HepG2 (cell line): ENCODE data around the gene ACTG2. TPM values are rescaled to one million over a fixed set of nuclear protein-coding genes. Genes with fewer than 3 reads are reported as not detected.

ENCODE experiments used
- BRCA1 ChIP-seq: sonication (generic); formaldehyde crosslinking; IDR thresholded peaks from 2 replicates; pipeline ENCODE4 v1.4.0; 2020; ENCODE audit warnings: missing genetic modification reagents
- BRD4 ChIP-seq: sonication (generic); formaldehyde crosslinking; IDR thresholded peaks from 2 replicates; pipeline ENCODE4 v1.4.0; 2020; ENCODE audit warnings: missing genetic modification reagents
- KAT2B ChIP-seq: fragments of 150-350 bp; IDR thresholded peaks from 2 replicates; pipeline ENCODE4 v1.6.1; 2014; ENCODE audit warnings: low read depth, low read length, borderline replicate concordance
- MEIS1 ChIP-seq: sonication (generic); formaldehyde crosslinking; IDR thresholded peaks from 2 replicates; pipeline ENCODE4 v1.9.0; 2021; ENCODE audit warnings: mild to moderate bottlenecking, missing genetic modification reagents, moderate library complexity, borderline replicate concordance
- NR1H2 ChIP-seq: sonication (generic); formaldehyde crosslinking; IDR thresholded peaks from 2 replicates; pipeline ENCODE4 v1.8.1; 2022; ENCODE audit warnings: low read depth, missing genetic modification reagents, borderline replicate concordance
- NR2F6 ChIP-seq, 2 experiments: IDR thresholded peaks; 2 replicates each; pipeline ENCODE4 v1.6.1; 2016; ENCODE audit warnings: antibody characterized with exemption in 1 of 2, mild to moderate bottlenecking in 1 of 2
- PLRG1 ChIP-seq: fragments of 450-650 bp; conservative IDR thresholded peaks from 2 replicates; pipeline ENCODE4 v1.6.1; 2016
- RAD21 ChIP-seq: fragments of 450-650 bp; formaldehyde crosslinking; IDR thresholded peaks from 2 replicates; pipeline ENCODE4 v1.5.0; 2020; ENCODE audit warnings: mild to moderate bottlenecking
- SMC3 ChIP-seq: IDR thresholded peaks from 2 replicates; pipeline ENCODE4 v1.6.1; 2011; ENCODE audit warnings: low read length, improper control_type of control experiment
- SOX6 ChIP-seq, 2 experiments: fragments of 450-650 bp in 1 of 2; sonication (generic) in 1 of 2; formaldehyde crosslinking in 1 of 2; IDR thresholded peaks; 2 replicates each; pipeline versions ENCODE4 v1.4.0 to v1.6.1; 2017 to 2020; ENCODE audit warnings: antibody characterized with exemption in 1 of 2, mild to moderate bottlenecking in 1 of 2, missing genetic modification reagents in 1 of 2
- SP4 ChIP-seq: sonication (generic); formaldehyde crosslinking; IDR thresholded peaks from 2 replicates; pipeline ENCODE4 v1.8.1; 2023; ENCODE audit warnings: mild to moderate bottlenecking, missing genetic modification reagents
- SPEN ChIP-seq: sonication (generic); formaldehyde crosslinking; IDR thresholded peaks from 2 replicates; pipeline ENCODE4 v1.5.1; 2020; ENCODE audit warnings: low read depth, mild to moderate bottlenecking, missing genetic modification reagents
- TP53 ChIP-seq: sonication (generic); formaldehyde crosslinking; conservative IDR thresholded peaks from 2 replicates; pipeline ENCODE4 v1.4.0; 2020; ENCODE audit warnings: missing genetic modification reagents
- ZNF251 ChIP-seq: sonication (generic); formaldehyde crosslinking; IDR thresholded peaks from 2 replicates; pipeline ENCODE4 v1.9.0; 2021; ENCODE audit warnings: mild to moderate bottlenecking, missing genetic modification reagents
- ZNF296 ChIP-seq: sonication (generic); formaldehyde crosslinking; conservative IDR thresholded peaks from 2 replicates; pipeline ENCODE4 v1.5.0; 2020; ENCODE audit warnings: mild to moderate bottlenecking, missing genetic modification reagents
- ZNF326 ChIP-seq: sonication (generic); formaldehyde crosslinking; IDR thresholded peaks from 2 replicates; pipeline ENCODE4 v1.4.0; 2020; ENCODE audit warnings: missing genetic modification reagents, borderline replicate concordance
- ZNF496 ChIP-seq: sonication (generic); formaldehyde crosslinking; IDR thresholded peaks from 2 replicates; pipeline ENCODE4 v1.8.1; 2023; ENCODE audit warnings: mild to moderate bottlenecking, moderate library complexity, missing genetic modification reagents; ENCODE audit not compliant: insufficient replicate concordance
- ZNF501 ChIP-seq: sonication (generic); formaldehyde crosslinking; IDR thresholded peaks from 2 replicates; pipeline ENCODE4 v1.5.1; 2020; ENCODE audit warnings: mild to moderate bottlenecking, moderate library complexity, missing genetic modification reagents
- ZNF720 ChIP-seq: sonication (generic); formaldehyde crosslinking; IDR thresholded peaks from 2 replicates; pipeline ENCODE4 v1.4.0; 2020; ENCODE audit warnings: missing genetic modification reagents
- ZNF790 ChIP-seq: sonication (generic); formaldehyde crosslinking; IDR thresholded peaks from 2 replicates; pipeline ENCODE4 v1.8.0; 2022; ENCODE audit warnings: missing genetic modification reagents, mild to moderate bottlenecking, borderline replicate concordance
- ZNF878 ChIP-seq: sonication (generic); formaldehyde crosslinking; IDR thresholded peaks from 2 replicates; pipeline ENCODE4 v1.8.1; 2023; ENCODE audit warnings: mild to moderate bottlenecking, missing genetic modification reagents, moderate library complexity
- ZSCAN20 ChIP-seq: sonication (generic); formaldehyde crosslinking; IDR thresholded peaks from 2 replicates; pipeline ENCODE4 v1.4.0; 2020; ENCODE audit warnings: missing genetic modification reagents, mild to moderate bottlenecking, borderline replicate concordance
- polyA plus RNA-seq, 8 experiments: library from polyadenylated mRNA; depleted of rRNA in 3 of 8; stranded (reverse) in 7 of 8; unstranded in 1 of 8; fragments of >200 nt; fragmentation: Illumina TruSeq in 4 of 8; extraction: Trizol in 4 of 8; gene quantifications; 2 replicates each; pipeline versions ENCODE4 v1.2.1 to v1.2.3, GENCODE V29; 2011 to 2016; ENCODE audit warnings: low read depth in 4 of 8, missing spikeins in 1 of 8, mixed read lengths in 1 of 8; ENCODE audit not compliant: insufficient read depth in 1 of 8
- total RNA-seq, 5 experiments: library from RNA; depleted of rRNA; stranded (reverse); fragments of >200 nt; fragmentation: Illumina TruSeq; extraction: Trizol; gene quantifications; 2 replicates each; pipeline ENCODE4 v1.2.3, GENCODE V29; 2016; ENCODE audit warnings: low read depth in 1 of 5
- TF ChIP-seq, protein P1 (sequence below): IDR thresholded peaks from 2 replicates; pipeline ENCODE4 v1.6.1; 2016
- TF ChIP-seq, protein P2 (sequence below): sonication (generic); formaldehyde crosslinking; IDR thresholded peaks from 2 replicates; pipeline ENCODE4 v1.5.1; 2020; ENCODE audit warnings: mild to moderate bottlenecking, missing genetic modification reagents
- TF ChIP-seq, protein P3 (sequence below): sonication (generic); formaldehyde crosslinking; IDR thresholded peaks from 2 replicates; pipeline ENCODE4 v1.4.0; 2020; ENCODE audit warnings: missing genetic modification reagents

ACTG2 gene
- total and polyA plus RNA-seq, 2 of the 13 experiments (the other 11 are each of a cell fraction or from before 2014, with no cell fraction given) = 0.13 TPM; not detected in 1

DNA sequence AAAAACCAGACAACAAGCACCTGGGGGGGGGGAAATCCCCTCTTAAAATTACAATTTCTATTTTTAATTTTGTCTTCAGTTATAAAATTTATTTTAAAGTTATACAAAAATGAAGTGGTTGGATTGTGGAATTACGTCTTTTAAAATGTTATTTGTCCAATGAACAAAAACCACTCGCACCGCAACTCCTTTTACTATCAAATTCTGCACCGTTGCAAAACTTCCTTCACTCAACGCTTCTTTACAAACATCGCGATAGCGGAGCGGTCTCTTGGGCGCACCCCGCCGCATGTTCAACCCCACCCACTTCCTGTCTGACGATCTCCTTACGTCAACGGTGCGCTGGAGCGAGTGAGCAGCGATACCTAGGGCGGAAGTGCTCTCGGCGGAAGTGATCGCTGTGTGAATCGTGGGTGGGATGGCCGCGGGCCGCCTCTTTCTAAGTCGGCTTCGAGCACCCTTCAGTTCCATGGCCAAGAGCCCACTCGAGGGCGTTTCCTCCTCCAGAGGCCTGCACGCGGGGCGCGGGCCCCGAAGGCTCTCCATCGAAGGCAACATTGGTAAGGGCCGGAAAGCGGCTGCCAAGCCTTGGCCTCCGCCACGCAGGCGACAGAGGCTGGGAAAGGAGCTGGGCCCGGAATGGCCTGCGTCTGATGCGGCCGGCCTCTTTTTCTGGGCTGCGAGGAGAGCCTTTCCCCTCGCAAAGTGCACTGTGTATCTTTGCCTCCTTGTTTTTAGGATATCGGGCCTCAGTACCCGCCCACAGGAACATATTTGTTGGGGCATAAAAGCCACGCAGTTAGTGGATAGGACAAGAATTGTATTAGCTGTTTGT, 33.9 kb downstream of the ACTG2 start, which contains the start of gene DGUOK (continued):
- peak; percentile 83; the same call in 1 of the 2 replicates for TF ChIP-seq MEIS1
- TF ChIP-seq PLRG1 = no peak
- TF ChIP-seq BRD4 = peak; percentile 92
- TF ChIP-seq SMC3 = no peak
- TF ChIP-seq ZNF296 (CRISPR knock-in tag) = no peak
- no peak for TF ChIP-seq NR1H2 (CRISPR knock-in tag)
- peak; percentile 100 for TF ChIP-seq ZNF501
- TF ChIP-seq RAD21 (CRISPR knock-in tag) = peak; percentile 69
- TF ChIP-seq SP4 (CRISPR knock-in tag) = peak; percentile 76
- TF ChIP-seq ZNF496 (CRISPR knock-in tag) = no peak
- TF ChIP-seq SOX6 (IDR thresholded peaks at IDR 0.05) = no peak
- peak; percentile 72; the same call in 1 of the 2 replicates for TF ChIP-seq SOX6 (CRISPR knock-in tag; IDR thresholded peaks at IDR 0.05)
- no peak for TF ChIP-seq ZNF720
- peak; percentile 99 for TF ChIP-seq SPEN (CRISPR knock-in tag)
- peak; percentile 40; the same call in 1 of the 2 replicates for TF ChIP-seq ZNF326 (CRISPR knock-in tag)
- TF ChIP-seq BRCA1 (CRISPR knock-in tag) = peak; percentile 83; the same call in 1 of the 2 replicates
- 0 out of 2 replicates have a peak, but pooled peaks have one; percentile 59 for TF ChIP-seq ZNF878 (CRISPR knock-in tag)
- TF ChIP-seq, protein P1, sequence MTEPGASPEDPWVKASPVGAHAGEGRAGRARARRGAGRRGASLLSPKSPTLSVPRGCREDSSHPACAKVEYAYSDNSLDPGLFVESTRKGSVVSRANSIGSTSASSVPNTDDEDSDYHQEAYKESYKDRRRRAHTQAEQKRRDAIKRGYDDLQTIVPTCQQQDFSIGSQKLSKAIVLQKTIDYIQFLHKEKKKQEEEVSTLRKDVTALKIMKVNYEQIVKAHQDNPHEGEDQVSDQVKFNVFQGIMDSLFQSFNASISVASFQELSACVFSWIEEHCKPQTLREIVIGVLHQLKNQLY (CRISPR knock-in tag) = peak; percentile 33; the same call in 1 of the 2 replicates
- no peak for TF ChIP-seq KAT2B
- no peak for TF ChIP-seq ZSCAN20
- TF ChIP-seq, protein P2, sequence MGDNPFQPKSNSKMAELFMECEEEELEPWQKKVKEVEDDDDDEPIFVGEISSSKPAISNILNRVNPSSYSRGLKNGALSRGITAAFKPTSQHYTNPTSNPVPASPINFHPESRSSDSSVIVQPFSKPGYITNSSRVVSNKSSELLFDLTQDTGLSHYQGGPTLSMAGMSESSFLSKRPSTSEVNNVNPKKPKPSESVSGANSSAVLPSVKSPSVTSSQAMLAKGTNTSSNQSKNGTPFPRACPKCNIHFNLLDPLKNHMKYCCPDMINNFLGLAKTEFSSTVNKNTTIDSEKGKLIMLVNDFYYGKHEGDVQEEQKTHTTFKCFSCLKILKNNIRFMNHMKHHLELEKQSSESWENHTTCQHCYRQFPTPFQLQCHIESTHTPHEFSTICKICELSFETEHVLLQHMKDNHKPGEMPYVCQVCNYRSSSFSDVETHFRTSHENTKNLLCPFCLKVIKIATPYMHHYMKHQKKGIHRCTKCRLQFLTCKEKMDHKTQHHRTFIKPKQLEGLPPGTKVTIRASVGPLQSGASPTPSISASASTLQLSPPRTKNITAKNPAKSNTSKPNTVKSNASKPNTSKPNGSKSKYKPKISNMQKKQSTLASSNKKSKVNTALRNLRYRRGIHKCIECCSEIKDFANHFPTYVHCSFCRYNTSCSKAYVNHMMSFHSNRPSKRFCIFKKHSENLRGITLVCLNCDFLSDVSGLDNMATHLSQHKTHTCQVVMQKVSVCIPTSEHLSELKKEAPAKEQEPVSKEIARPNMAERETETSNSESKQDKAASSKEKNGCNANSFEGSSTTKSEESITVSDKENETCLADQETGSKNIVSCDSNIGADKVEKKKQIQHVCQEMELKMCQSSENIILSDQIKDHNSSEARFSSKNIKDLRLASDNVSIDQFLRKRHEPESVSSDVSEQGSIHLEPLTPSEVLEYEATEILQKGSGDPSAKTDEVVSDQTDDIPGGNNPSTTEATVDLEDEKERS (CRISPR knock-in tag) = no peak; the same call in 1 of the 2 replicates
- TF ChIP-seq NR2F6 (IDR thresholded peaks at IDR 0.05) = no peak
- peak; percentile 28 for TF ChIP-seq NR2F6 (CRISPR knock-in tag; IDR thresholded peaks at IDR 0.05)
- TF ChIP-seq, protein P3, sequence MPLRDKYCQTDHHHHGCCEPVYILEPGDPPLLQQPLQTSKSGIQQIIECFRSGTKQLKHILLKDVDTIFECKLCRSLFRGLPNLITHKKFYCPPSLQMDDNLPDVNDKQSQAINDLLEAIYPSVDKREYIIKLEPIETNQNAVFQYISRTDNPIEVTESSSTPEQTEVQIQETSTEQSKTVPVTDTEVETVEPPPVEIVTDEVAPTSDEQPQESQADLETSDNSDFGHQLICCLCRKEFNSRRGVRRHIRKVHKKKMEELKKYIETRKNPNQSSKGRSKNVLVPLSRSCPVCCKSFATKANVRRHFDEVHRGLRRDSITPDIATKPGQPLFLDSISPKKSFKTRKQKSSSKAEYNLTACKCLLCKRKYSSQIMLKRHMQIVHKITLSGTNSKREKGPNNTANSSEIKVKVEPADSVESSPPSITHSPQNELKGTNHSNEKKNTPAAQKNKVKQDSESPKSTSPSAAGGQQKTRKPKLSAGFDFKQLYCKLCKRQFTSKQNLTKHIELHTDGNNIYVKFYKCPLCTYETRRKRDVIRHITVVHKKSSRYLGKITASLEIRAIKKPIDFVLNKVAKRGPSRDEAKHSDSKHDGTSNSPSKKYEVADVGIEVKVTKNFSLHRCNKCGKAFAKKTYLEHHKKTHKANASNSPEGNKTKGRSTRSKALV (CRISPR knock-in tag) = peak; percentile 45; the same call in 1 of the 2 replicates
- peak; percentile 72; the same call in 1 of the 2 replicates for TF ChIP-seq ZNF790 (CRISPR knock-in tag)
- no peak for TF ChIP-seq TP53 (CRISPR knock-in tag)
- no peak for TF ChIP-seq ZNF251 (CRISPR knock-in tag)
